Vagina (tissue), 2 donors: Measurements from ENCODE around the gene CORO2B.
A peak's percentile ranks its signal among the peaks of the same experiment; 100 is the strongest.
"Not testable (repeated sequence)": the region's sequence is repeated elsewhere in the genome, so short reads cannot be mapped to it uniquely, and the experiment has no call there.

Source experiments
- CTCF ChIP-seq, 3 experiments: fragments of 450-650 bp in 2 of 3; fragments of 200-600 bp in 1 of 3; sonication (generic) in 1 of 3; IDR thresholded peaks; one replicate each; pipeline ENCODE4 v1.5.1; 2017 to 2019; ENCODE audit warnings: antibody characterized with exemption in 3 of 3, mild to moderate bottlenecking in 2 of 3, moderate library complexity in 2 of 3
- POLR2AphosphoS5 ChIP-seq, 2 donors: sonication (generic); formaldehyde crosslinking; IDR thresholded peaks; one replicate each; pipeline ENCODE4 v1.9.0; 2017; ENCODE audit warnings: antibody characterized with exemption in 2 of 2, mild to moderate bottlenecking in 2 of 2, low read depth in 1 of 2; ENCODE audit not compliant: insufficient read depth in 1 of 2

GRCh38 chr15:68604840-68605478, 26.2 kb downstream of the CORO2B start:
- not testable (repeated sequence) for TF ChIP-seq CTCF (IDR thresholded peaks at IDR 0.05)
- TF ChIP-seq POLR2AphosphoS5 (IDR thresholded peaks at IDR 0.05; ENCODE audit: insufficient read depth in 1 of 2, low read depth in 1 of 2), result peak in 1 of 2 donors; percentile 83
